ENCODE data around the gene CALCA.

The CALCA gene

DNA sequence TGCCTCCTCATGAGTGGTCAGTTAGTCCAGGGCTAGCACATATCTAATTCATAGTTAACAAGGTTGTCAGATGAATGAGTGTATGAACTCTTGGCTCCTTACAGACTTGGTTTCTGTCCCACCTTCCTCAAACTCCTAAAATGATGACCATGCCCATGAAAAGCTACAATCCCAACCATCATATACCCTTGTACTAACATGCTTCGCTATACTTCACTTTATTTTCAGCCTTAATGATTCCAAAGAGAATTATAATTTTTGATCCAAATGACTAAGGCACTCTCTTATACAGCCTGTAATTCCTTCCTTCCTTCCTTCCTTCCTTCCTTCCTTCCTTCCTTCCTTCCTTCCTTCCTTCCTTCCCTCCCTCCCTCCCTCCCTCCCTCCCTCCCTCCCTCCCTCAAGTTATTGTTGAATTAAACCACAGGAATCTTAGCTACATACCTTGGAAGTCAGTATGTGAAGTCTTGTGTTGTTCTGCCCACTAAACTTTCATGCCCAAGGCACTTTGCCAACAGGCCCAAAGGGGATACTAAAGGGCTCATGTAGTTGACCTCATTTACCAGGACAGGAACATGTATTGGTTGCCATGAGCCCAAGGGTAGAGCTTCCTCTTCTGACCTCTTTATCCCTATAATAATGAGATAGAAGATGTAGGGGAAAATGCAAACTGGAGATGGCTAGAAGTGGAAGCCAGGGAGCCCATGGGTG lies 37.4 kb downstream of the CALCA start:
- Histone ChIP-seq H3K36me3 (ENCODE audit: control insufficient read depth, low read depth, low read length) (no peaks in the 10 kb centered on the region), H3K27me3 (ENCODE audit: control insufficient read depth, insufficient read depth, low read length) (no peaks in the 10 kb centered on the region), H3K4me3 (ENCODE audit: low read length) (no peak overlapping the region), H3K9ac (ENCODE audit: low read length) (no peak overlapping the region), H3K27ac (ENCODE audit: low read length) (no peak overlapping the region), H3K4me1 (ENCODE audit: control insufficient read depth, low read depth, low read length) (no peaks in the 10 kb centered on the region), H3K9me3 (ENCODE audit: control insufficient read depth, low read depth, low read length) (peaks cover 4% of the 10 kb centered on the region)

DNA sequence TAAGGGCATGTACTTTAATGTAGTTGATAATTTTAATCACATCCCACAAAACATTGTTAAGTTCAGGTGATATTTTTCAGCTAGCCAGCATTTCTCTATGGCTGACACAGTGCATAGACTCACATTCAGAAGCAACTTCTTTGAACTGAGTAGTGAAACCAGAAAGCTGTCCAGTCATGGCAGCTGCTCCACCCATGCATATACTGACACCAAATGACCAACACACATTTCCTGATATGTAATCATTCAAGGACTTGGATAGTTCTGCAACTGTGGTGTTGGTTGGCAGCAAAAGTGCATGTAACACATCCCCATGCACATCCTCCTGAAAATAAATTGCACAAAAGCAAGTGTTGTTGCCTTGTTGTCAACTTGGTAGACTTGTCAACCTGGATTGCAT lies 39.7 kb downstream of the CALCA start:
- Histone ChIP-seq H3K36me3 (ENCODE audit: control insufficient read depth, low read depth, low read length) (no peaks in the 10 kb centered on the region), H3K4me3 (ENCODE audit: low read length) (no peak overlapping the region), H3K4me1 (ENCODE audit: control insufficient read depth, low read depth, low read length) (no peaks in the 10 kb centered on the region), H3K9me3 (ENCODE audit: control insufficient read depth, low read depth, low read length) (no peaks in the 10 kb centered on the region), H3K27ac (ENCODE audit: low read length) (no peak overlapping the region), H3K9ac (ENCODE audit: low read length) (no peak overlapping the region), H3K27me3 (ENCODE audit: control insufficient read depth, insufficient read depth, low read length) (no peaks in the 10 kb centered on the region)

DNA sequence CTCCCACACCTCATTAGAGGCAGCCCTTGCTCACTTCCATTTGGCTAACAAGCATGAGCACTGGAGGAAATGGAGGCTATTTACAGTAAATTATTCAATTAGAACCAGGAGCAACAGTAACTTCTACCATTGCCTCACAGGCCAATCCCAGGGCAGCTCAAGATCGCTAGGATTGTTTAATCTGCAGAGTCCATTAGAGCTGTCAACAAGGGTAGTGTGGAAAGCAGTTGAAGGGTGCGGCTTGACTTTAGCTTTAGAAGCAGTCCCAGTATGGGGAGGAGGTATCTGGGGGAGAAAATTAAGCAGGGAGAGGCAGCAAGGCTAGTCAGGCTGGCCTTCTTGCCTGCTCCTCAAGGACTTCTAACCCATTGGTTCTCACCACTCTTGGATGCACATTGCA lies 41.8 kb downstream of the CALCA start:
- Histone ChIP-seq H3K36me3 (ENCODE audit: control insufficient read depth, low read depth, low read length) (no peaks in the 10 kb centered on the region), H3K27ac (ENCODE audit: low read length) (no peak overlapping the region), H3K4me1 (ENCODE audit: control insufficient read depth, low read depth, low read length) (no peaks in the 10 kb centered on the region), H3K4me3 (ENCODE audit: low read length) (no peak overlapping the region), H3K9me3 (ENCODE audit: control insufficient read depth, low read depth, low read length) (no peaks in the 10 kb centered on the region), H3K9ac (ENCODE audit: low read length) (no peak overlapping the region), H3K27me3 (ENCODE audit: control insufficient read depth, insufficient read depth, low read length) (no peaks in the 10 kb centered on the region)

DNA sequence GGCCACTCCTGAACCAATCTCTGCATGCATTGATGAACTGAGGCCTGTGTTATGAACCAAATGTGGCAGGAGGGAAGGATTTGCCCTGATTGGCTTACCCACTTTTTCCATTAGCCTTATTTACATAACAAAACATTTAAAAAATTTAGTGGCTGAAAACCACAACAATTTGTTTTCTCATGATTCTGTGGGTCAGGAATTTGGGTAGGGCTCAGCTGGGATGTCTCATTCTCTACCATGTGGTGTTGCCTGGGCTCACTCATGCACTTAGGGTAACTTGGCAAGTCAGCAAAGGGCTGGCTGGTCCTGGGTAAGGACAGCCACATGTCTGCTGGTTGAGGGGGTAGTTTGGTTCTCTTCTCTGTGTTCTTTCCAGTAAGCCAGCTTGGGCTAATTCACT lies 45.0 kb downstream of the CALCA start:
- no peaks in the 10 kb centered on the region for H3K36me3 ChIP-seq (ENCODE audit: control insufficient read depth, low read depth, low read length)
- H3K4me1 ChIP-seq (ENCODE audit: control insufficient read depth, low read depth, low read length), result no peaks in the 10 kb centered on the region
- H3K9ac ChIP-seq (ENCODE audit: low read length), result no peak overlapping the region
- H3K9me3 ChIP-seq (ENCODE audit: control insufficient read depth, low read depth, low read length), result no peaks in the 10 kb centered on the region
- H3K27ac ChIP-seq (ENCODE audit: low read length), result no peak overlapping the region
- H3K27me3 ChIP-seq (ENCODE audit: control insufficient read depth, insufficient read depth, low read length), result no peaks in the 10 kb centered on the region
- no peak overlapping the region for H3K4me3 ChIP-seq (ENCODE audit: low read length)

DNA sequence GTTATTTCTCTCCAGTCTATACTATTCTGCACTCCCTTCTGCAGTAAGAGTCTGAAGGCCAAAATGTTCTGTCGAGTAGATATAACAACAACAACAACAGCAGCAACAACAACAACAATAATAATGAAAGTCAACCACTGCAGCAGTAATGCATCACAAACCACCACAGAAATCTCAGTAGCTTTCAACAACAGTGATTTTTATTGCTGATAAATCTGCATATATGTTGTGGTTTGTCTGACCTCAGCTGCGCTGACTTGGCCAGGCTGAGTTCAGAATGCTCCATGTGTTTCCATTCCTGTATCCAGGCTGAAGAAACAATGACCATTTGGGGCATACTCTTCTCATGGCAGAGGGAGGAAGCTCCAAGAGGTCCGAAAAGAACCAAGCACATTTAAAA lies 47.8 kb downstream of the CALCA start:
- Histone ChIP-seq H3K36me3 (ENCODE audit: control insufficient read depth, low read depth, low read length) (no peaks in the 10 kb centered on the region), H3K27me3 (ENCODE audit: control insufficient read depth, insufficient read depth, low read length) (no peaks in the 10 kb centered on the region), H3K4me3 (ENCODE audit: low read length) (no peak overlapping the region), H3K4me1 (ENCODE audit: control insufficient read depth, low read depth, low read length) (no peaks in the 10 kb centered on the region), H3K9me3 (ENCODE audit: control insufficient read depth, low read depth, low read length) (no peaks in the 10 kb centered on the region), H3K27ac (ENCODE audit: low read length) (no peak overlapping the region), H3K9ac (ENCODE audit: low read length) (no peak overlapping the region)

Measured in iPS-18a (cell line).